Cardiac septum (tissue), 1 donor: ENCODE measurements around the gene GSTCD. TPM values are rescaled to one million over a fixed set of nuclear protein-coding genes. Genes with fewer than 3 reads are reported as not detected.
"Not testable (repeated sequence)": the region's sequence is repeated elsewhere in the genome, so short reads cannot be mapped to it uniquely, and the experiment has no call there.

ENCODE experiments used
- DNase-seq: peaks from one replicate; pipeline ENCODE4 v3.0.0-alpha.2; 2020; ENCODE audit warnings: low spot score
- intact Hi-C: fragments of 100-400 bp; cut with DNase I; formaldehyde crosslinking; loops from one replicate; pipeline ENCODE4 v1.14.0; 2022
- total RNA-seq: library from RNA; stranded (reverse); fragmentation: NEBNext Ultra II Directional; extraction: Animal tissue kit (Norgen Biotek cat#: 25700); gene quantifications from one replicate; pipeline ENCODE4 v1.2.1, GENCODE V29; 2021
- donor health status: DM: no; HTN: no; CAD: no.

Gene GSTCD
- total RNA-seq, 1 donor from 2014 or later, result 4.8 TPM

GRCh38 chr4:105712766-105713165 is 4.2 kb downstream of the GSTCD start:
- intact Hi-C loops, result no loop called here
- no peak for DNase-seq

GRCh38 chr4:105714071-105714521 is 5.5 kb downstream of the GSTCD start:
- DNase-seq, result no peak
- intact Hi-C loops, result no loop called here

- intact Hi-C loops, result no loop called here
- DNase-seq, result no peak
These were observed 6.3 kb downstream of the GSTCD start for GRCh38 chr4:105714932-105715331.

GRCh38 chr4:105715692-105716278 is 7.2 kb downstream of the GSTCD start:
- no peak for DNase-seq
- intact Hi-C loops, result no loop called here

- no peak for DNase-seq
- intact Hi-C loops, result no loop called here
These were observed 10.6 kb downstream of the GSTCD start for GRCh38 chr4:105719204-105719603.

GRCh38 chr4:105725623-105726022 is 17.0 kb downstream of the GSTCD start:
- intact Hi-C loops, result no loop called here

GRCh38 chr4:105729895-105730294 is 21.3 kb downstream of the GSTCD start:
- intact Hi-C loops, DNase-seq: not testable (repeated sequence)

More at GRCh38 chr4:105725623-105726022, 17.0 kb downstream of the GSTCD start:
- no peak for DNase-seq

- intact Hi-C loops, result not testable (repeated sequence)
These were observed 26.6 kb downstream of the GSTCD start for GRCh38 chr4:105735217-105735616.

GRCh38 chr4:105741548-105741947 is 33.0 kb downstream of the GSTCD start:
- intact Hi-C loops, result no loop called here
- DNase-seq, result no peak

More at GRCh38 chr4:105735217-105735616, 26.6 kb downstream of the GSTCD start:
- DNase-seq, result not testable (repeated sequence)

GRCh38 chr4:105748222-105748621 is 39.6 kb downstream of the GSTCD start:
- no peak for DNase-seq
- intact Hi-C loops, result no loop called here

GRCh38 chr4:105751718-105752299 is 43.2 kb downstream of the GSTCD start:
- intact Hi-C loops, result no loop called here

GRCh38 chr4:105753361-105753760 is 44.8 kb downstream of the GSTCD start:
- no peak for DNase-seq
- intact Hi-C loops, result no loop called here

More at GRCh38 chr4:105751718-105752299, 43.2 kb downstream of the GSTCD start:
- DNase-seq, result no peak

GRCh38 chr4:105755375-105755774 is 46.8 kb downstream of the GSTCD start:
- intact Hi-C loops, result no loop called here
- DNase-seq, result no peak

GRCh38 chr4:105758958-105759357 is 50.4 kb downstream of the GSTCD start:
- DNase-seq, result no peak
- intact Hi-C loops, result no loop called here

- intact Hi-C loops, result no loop called here
- peak; percentile 75 for DNase-seq
These were observed 57.3 kb downstream of the GSTCD start for GRCh38 chr4:105765690-105766407.

GRCh38 chr4:105767579-105767978 is 59.0 kb downstream of the GSTCD start:
- intact Hi-C loops, result no loop called here
- DNase-seq, result no peak

GRCh38 chr4:105770524-105770923 is 61.9 kb downstream of the GSTCD start:
- intact Hi-C loops, DNase-seq: not testable (repeated sequence)

GRCh38 chr4:105772065-105772464 is 63.5 kb downstream of the GSTCD start:
- intact Hi-C loops, DNase-seq: not testable (repeated sequence)

GRCh38 chr4:105775760-105776415 is 67.3 kb downstream of the GSTCD start:
- DNase-seq, result peak; percentile 73
- intact Hi-C loops, result not testable (repeated sequence)

GRCh38 chr4:105780176-105780575 is 71.6 kb downstream of the GSTCD start:
- no peak for DNase-seq
- intact Hi-C loops, result no loop called here
